Heart left ventricle (tissue), 13 donors: ENCODE results near the gene FCHSD1.

Experiments used
- POLR2A ChIP-seq, 2 donors: fragments of 450-650 bp; IDR thresholded peaks; one replicate each; pipeline ENCODE4 v1.6.1; 2017; ENCODE audit warnings: antibody characterized with exemption in 2 of 2, mild to moderate bottlenecking in 2 of 2, moderate library complexity in 2 of 2
- TF ChIP-seq, protein P1 (sequence below), 12 donors: fragments of 200-600 bp; sonication (generic) in 4 of 12; IDR thresholded peaks; one replicate each; pipeline versions ENCODE4 v1.5.0 to v1.8.0; 2018 to 2022; ENCODE audit warnings: antibody characterized with exemption in 12 of 12, mild to moderate bottlenecking in 5 of 12
- donor health status: ischemic (EF 13 %, LVEDD 7.1; RV severe dilation, severe dysfunction).
- donor health status: DM: no; HTN: yes; CAD: no.
- donor health status: DM: no; HTN: no; CAD: no.
- donor health status: ischemic (EF 25% LVEDD 6.9; RV normal size, moderate dysfunction).
- donor health status: ischemic (EF 25% LVEDD 5.7; RV mildly dilated, moderate dysfunction).
- donor health status: ischemic (EF 35%, LVEDD 5.7; RV mildly dilated, moderate dysfunction).
- donor health status: nonischemic (EF 11% LVEDD 7.7; RV severe dilation, severe dysfunction).
- donor health status: DM: yes; HTN: yes; CAD: no.
- donor health status: PGD.
- donor health status: ischemic (EF 29% LVEDD 5.4; RV normal size, mild dysfunction).
- donor health status: nonischemic (EF 23%, LVEDD 6.1; RV moderate dilation, normal function).

- TF ChIP-seq, protein P1, sequence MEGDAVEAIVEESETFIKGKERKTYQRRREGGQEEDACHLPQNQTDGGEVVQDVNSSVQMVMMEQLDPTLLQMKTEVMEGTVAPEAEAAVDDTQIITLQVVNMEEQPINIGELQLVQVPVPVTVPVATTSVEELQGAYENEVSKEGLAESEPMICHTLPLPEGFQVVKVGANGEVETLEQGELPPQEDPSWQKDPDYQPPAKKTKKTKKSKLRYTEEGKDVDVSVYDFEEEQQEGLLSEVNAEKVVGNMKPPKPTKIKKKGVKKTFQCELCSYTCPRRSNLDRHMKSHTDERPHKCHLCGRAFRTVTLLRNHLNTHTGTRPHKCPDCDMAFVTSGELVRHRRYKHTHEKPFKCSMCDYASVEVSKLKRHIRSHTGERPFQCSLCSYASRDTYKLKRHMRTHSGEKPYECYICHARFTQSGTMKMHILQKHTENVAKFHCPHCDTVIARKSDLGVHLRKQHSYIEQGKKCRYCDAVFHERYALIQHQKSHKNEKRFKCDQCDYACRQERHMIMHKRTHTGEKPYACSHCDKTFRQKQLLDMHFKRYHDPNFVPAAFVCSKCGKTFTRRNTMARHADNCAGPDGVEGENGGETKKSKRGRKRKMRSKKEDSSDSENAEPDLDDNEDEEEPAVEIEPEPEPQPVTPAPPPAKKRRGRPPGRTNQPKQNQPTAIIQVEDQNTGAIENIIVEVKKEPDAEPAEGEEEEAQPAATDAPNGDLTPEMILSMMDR (IDR thresholded peaks at IDR 0.05), result no peak
- TF ChIP-seq POLR2A (IDR thresholded peaks at IDR 0.05), result no peak
Measured at GRCh38 chr5:141663506-141663905, 12.3 kb upstream of the FCHSD1 start.
